AG10803 (cell line): Measurements from ENCODE around the gene FBXW8.

Experiments used
- DNase-seq: peaks from one replicate; pipeline ENCODE4 v3.0.0; 2010; ENCODE audit warnings: low read depth
- H3K4me3 ChIP-seq: 2 replicates; pipeline ENCODE4 v1.5.1; 2011; ENCODE audit warnings: mild to moderate bottlenecking, low read length, control low read depth
- CTCF ChIP-seq: conservative IDR thresholded peaks from 2 replicates; pipeline ENCODE4 v1.5.1; 2011; ENCODE audit warnings: mild to moderate bottlenecking, low read length, control low read depth, inconsistent platforms

The FBXW8 gene

GRCh38 chr12:116958402-116959197 lies 47.9 kb downstream of the FBXW8 start:
- no peak for DNase-seq
- no peak overlapping the region for H3K4me3 ChIP-seq
- TF ChIP-seq CTCF, result no peak

GRCh38 chr12:116959198-116959460 lies 48.4 kb downstream of the FBXW8 start:
- H3K4me3 ChIP-seq, result no peak overlapping the region
- no peak for TF ChIP-seq CTCF
- no peak for DNase-seq

GRCh38 chr12:116959845-116960514 lies 49.2 kb downstream of the FBXW8 start:
- no peak overlapping the region for H3K4me3 ChIP-seq
- DNase-seq, result no peak
- no peak for TF ChIP-seq CTCF

- no peak for DNase-seq
- TF ChIP-seq CTCF, result no peak
- H3K4me3 ChIP-seq, result no peak overlapping the region
Observed at GRCh38 chr12:116962197-116962596, 51.4 kb downstream of the FBXW8 start.

GRCh38 chr12:116962783-116963356 lies 52.1 kb downstream of the FBXW8 start:
- no peak for DNase-seq
- H3K4me3 ChIP-seq, result no peak overlapping the region
- TF ChIP-seq CTCF, result no peak

GRCh38 chr12:116964054-116965050 lies 53.6 kb downstream of the FBXW8 start:
- H3K4me3 ChIP-seq, result no peak overlapping the region
- DNase-seq, result no peak
- no peak for TF ChIP-seq CTCF
